H9 (cell line): ENCODE data around the gene TOM1L2. TPM values are rescaled to one million over a fixed set of nuclear protein-coding genes. Genes with fewer than 3 reads are reported as not detected.

Experiments used
- DNase-seq: peaks from one replicate; pipeline ENCODE4 v3.0.0-alpha.2; 2017
- H2AFZ ChIP-seq: one replicate; pipeline ENCODE4 v1.6.1; 2013; ENCODE audit warnings: mild to moderate bottlenecking, low read length, control low read depth, moderate library complexity
- H2AK5ac ChIP-seq: 2 replicates; pipeline ENCODE4 v1.6.1; 2013; ENCODE audit warnings: low read length, control low read depth, mixed read lengths; ENCODE audit not compliant: insufficient read length
- H2BK120ac ChIP-seq: one replicate; pipeline ENCODE4 v1.6.1; 2013; ENCODE audit warnings: low read depth, mild to moderate bottlenecking, low read length, control low read depth, inconsistent platforms; ENCODE audit not compliant: poor library complexity, severe bottlenecking
- H2BK12ac ChIP-seq: 2 replicates; pipeline ENCODE4 v1.6.1; 2013; ENCODE audit warnings: low read length, control low read depth, mixed read lengths, low read depth; ENCODE audit not compliant: insufficient read length
- H2BK15ac ChIP-seq: 2 replicates; pipeline ENCODE4 v1.6.1; 2013; ENCODE audit warnings: low read depth, low read length, control low read depth
- H2BK20ac ChIP-seq: one replicate; pipeline ENCODE4 v1.6.1; 2013; ENCODE audit warnings: low read depth, mild to moderate bottlenecking, low read length, control low read depth, inconsistent platforms; ENCODE audit not compliant: poor library complexity, severe bottlenecking
- H2BK5ac ChIP-seq: 2 replicates; pipeline ENCODE4 v1.6.1; 2013; ENCODE audit warnings: low read length, control low read depth, mixed read lengths; ENCODE audit not compliant: insufficient read length
- H3K14ac ChIP-seq: 2 replicates; pipeline ENCODE4 v1.6.1; 2013; ENCODE audit warnings: low read length, control low read depth; ENCODE audit not compliant: insufficient read depth
- H3K18ac ChIP-seq: 2 replicates; pipeline ENCODE4 v1.6.1; 2013; ENCODE audit warnings: low read depth, mild to moderate bottlenecking, mixed read lengths, low read length, control low read depth; ENCODE audit not compliant: insufficient read length
- H3K23ac ChIP-seq: 2 replicates; pipeline ENCODE4 v1.6.1; 2013; ENCODE audit warnings: low read length, control low read depth, mixed read lengths, low read depth; ENCODE audit not compliant: insufficient read length
- H3K23me2 ChIP-seq: 2 replicates; pipeline ENCODE4 v1.6.1; 2013; ENCODE audit warnings: low read depth, mild to moderate bottlenecking, mixed read lengths, low read length, control low read depth; ENCODE audit not compliant: insufficient read length, poor library complexity, severe bottlenecking
- H3K27ac ChIP-seq: 2 replicates; pipeline ENCODE4 v1.5.1; 2013; ENCODE audit warnings: low read length, control low read depth, mixed read lengths, low read depth; ENCODE audit not compliant: insufficient read length
- H3K27me3 ChIP-seq: 2 replicates; pipeline ENCODE4 v1.6.1; 2013; ENCODE audit warnings: low read length, control low read depth, inconsistent platforms; ENCODE audit not compliant: insufficient read depth
- H3K4ac ChIP-seq: 2 replicates; pipeline ENCODE4 v1.6.1; 2013; ENCODE audit warnings: low read depth, mild to moderate bottlenecking, control low read depth, inconsistent platforms, low read length, moderate library complexity
- H3K4me1 ChIP-seq: 2 replicates; pipeline ENCODE4 v1.6.1; 2013; ENCODE audit warnings: low read length, control low read depth, inconsistent platforms; ENCODE audit not compliant: insufficient read depth
- H3K4me2 ChIP-seq: 2 replicates; pipeline ENCODE4 v1.6.1; 2013; ENCODE audit warnings: low read length, control low read depth, mixed read lengths; ENCODE audit not compliant: insufficient read length, insufficient read depth
- H3K56ac ChIP-seq: 2 replicates; pipeline ENCODE4 v1.6.1; 2013; ENCODE audit warnings: low read depth, mild to moderate bottlenecking, mixed read lengths, low read length, control low read depth; ENCODE audit not compliant: insufficient read length
- H3K79me1 ChIP-seq: 2 replicates; pipeline ENCODE4 v1.6.1; 2013; ENCODE audit warnings: low read depth, mild to moderate bottlenecking, moderate library complexity, low read length, control low read depth, inconsistent platforms; ENCODE audit not compliant: insufficient read depth, poor library complexity, severe bottlenecking
- H3K79me2 ChIP-seq: 2 replicates; pipeline ENCODE4 v1.6.1; 2013; ENCODE audit warnings: low read length, control low read depth, inconsistent platforms; ENCODE audit not compliant: insufficient read depth
- H3K9ac ChIP-seq: 2 replicates; pipeline ENCODE4 v1.6.1; 2013; ENCODE audit warnings: low read length, control low read depth, mixed read lengths; ENCODE audit not compliant: insufficient read length; ENCODE audit errors: extremely low read depth
- H3K9me3 ChIP-seq: one replicate; pipeline ENCODE4 v1.6.1; 2013; ENCODE audit warnings: low read depth, low read length, inconsistent platforms; ENCODE audit not compliant: control insufficient read depth
- H3T11ph ChIP-seq: one replicate; pipeline ENCODE4 v1.6.1; 2013; ENCODE audit warnings: mild to moderate bottlenecking, low read length, control low read depth, inconsistent platforms
- H4K20me1 ChIP-seq: one replicate; pipeline ENCODE4 v1.6.1; 2013; ENCODE audit not compliant: control insufficient read depth, insufficient read length, insufficient read depth
- H4K5ac ChIP-seq: 2 replicates; pipeline ENCODE4 v1.6.1; 2013; ENCODE audit warnings: low read depth, mild to moderate bottlenecking, mixed read lengths, low read length, control low read depth; ENCODE audit not compliant: insufficient read length
- H4K8ac ChIP-seq: replicated peaks from 2 replicates; pipeline ENCODE4 v1.6.1; 2013; ENCODE audit warnings: low read length, control low read depth, mixed read lengths, low read depth; ENCODE audit not compliant: insufficient read length
- H4K91ac ChIP-seq: 2 replicates; pipeline ENCODE4 v1.6.1; 2013; ENCODE audit warnings: low read depth, mild to moderate bottlenecking, moderate library complexity, mixed read lengths, low read length, control low read depth; ENCODE audit not compliant: insufficient read length
- H3K27ac Mint-ChIP-seq, 3 experiments: 2 replicates in 2 of 3; 3 replicates in 1 of 3; pipeline ENCODE4 v1.8.0; 2020 to 2021; ENCODE audit warnings: mixed read lengths in 3 of 3, mild to moderate bottlenecking in 1 of 3, moderate library complexity in 1 of 3
- H3K27me3 Mint-ChIP-seq: 2 replicates; pipeline ENCODE4 v1.8.0; 2021; ENCODE audit warnings: low read depth, mild to moderate bottlenecking, moderate library complexity, mixed read lengths
- H3K36me3 Mint-ChIP-seq, 3 experiments: 2 replicates in 2 of 3; 3 replicates in 1 of 3; pipeline ENCODE4 v1.8.0; 2020 to 2021; ENCODE audit warnings: low read depth in 3 of 3, mixed read lengths in 3 of 3; ENCODE audit not compliant: insufficient read depth in 1 of 3
- H3K4me1 Mint-ChIP-seq, 2 experiments: 2 replicates each; pipeline ENCODE4 v1.8.0; 2020; ENCODE audit warnings: mixed read lengths in 2 of 2
- H3K4me3 Mint-ChIP-seq, 2 experiments: 2 replicates in 1 of 2; 3 replicates in 1 of 2; pipeline ENCODE4 v1.8.0; 2020 to 2021; ENCODE audit warnings: mild to moderate bottlenecking in 2 of 2, mixed read lengths in 2 of 2, moderate library complexity in 1 of 2
- H3K9me3 Mint-ChIP-seq, 2 experiments: 2 replicates in 1 of 2; 3 replicates in 1 of 2; pipeline ENCODE4 v1.8.0; 2020; ENCODE audit warnings: mild to moderate bottlenecking in 2 of 2, mixed read lengths in 2 of 2, moderate library complexity in 1 of 2
- CTCF ChIP-seq: fragments of 200-600 bp; sonication (generic); conservative IDR thresholded peaks from 3 replicates; pipeline ENCODE4 v1.8.0; 2021; ENCODE audit warnings: antibody characterized with exemption, mild to moderate bottlenecking
- WGBS: extraction: QIAGEN DNeasy Blood & Tissue Kit; methylation state at CpG from one replicate; pipeline ENCODE4 v1.1.7; 2013; ENCODE audit warnings: missing lambda C conversion rate, low lambda C conversion rate, mixed read lengths; ENCODE audit not compliant: insufficient read length; ENCODE audit errors: extremely low coverage; 5-methylcytosine and 5-hydroxymethylcytosine counted together
- total RNA-seq: library from RNA; stranded (reverse); gene quantifications from 2 replicates; pipeline ENCODE4 v1.2.1, GENCODE V29; 2021

Gene TOM1L2
- total RNA-seq, 1 experiment from 2014 or later, result 4.6 TPM

- Histone ChIP-seq H3K18ac (peak overlapping the region; percentile 91), H2BK120ac (no peak overlapping the region), H3K4me1 (peaks cover 11% of the 10 kb centered on the region), H2BK15ac (no peak overlapping the region), H3K79me2 (peaks cover 6% of the 10 kb centered on the region; the same call in 1 of the 2 replicates), H3T11ph (no peak overlapping the region), H3K23ac (no peak overlapping the region), H2AK5ac (no peak overlapping the region), H2BK20ac (no peak overlapping the region), H3K23me2 (peaks cover 9% of the 10 kb centered on the region), H3K27me3 (no peaks in the 10 kb centered on the region), H4K91ac (peak overlapping the region; percentile 10), H4K20me1 (peaks cover 2% of the 10 kb centered on the region), H3K27ac (peak overlapping the region; percentile 52), H3K4ac (no peak overlapping the region; the same call in 1 of the 2 replicates), H2BK12ac (peak overlapping the region; percentile 41), H3K79me1 (peaks cover 16% of the 10 kb centered on the region), H2AFZ (no peak overlapping the region), H3K14ac (peak overlapping the region; percentile 74; the same call in 1 of the 2 replicates), H3K9me3 (no peaks in the 10 kb centered on the region), H4K5ac (peak overlapping the region; percentile 47), H2BK5ac (no peak overlapping the region), H3K4me2 (peak overlapping the region; percentile 75), H3K9ac (no peak overlapping the region), H4K8ac (no peak overlapping the region), H3K56ac (no peak overlapping the region)
- DNase-seq, result peak; percentile 97
- H3K4me3 Mint-ChIP-seq, result peak overlapping the region; percentile 44 to 67
- no peak for TF ChIP-seq CTCF
- no peaks in the 10 kb centered on the region for H3K27me3 Mint-ChIP-seq
- H3K9me3 Mint-ChIP-seq, result no peaks in the 10 kb centered on the region
- peak overlapping the region; percentile 96 to 99 (median 97) for H3K27ac Mint-ChIP-seq
- peaks cover 17 to 39% (median 34%) of the 10 kb centered on the region in 3 experiments for H3K36me3 Mint-ChIP-seq
- WGBS, result no CpG with 5 or more reads among the region's 69 CpGs
- H3K4me1 Mint-ChIP-seq, result peaks cover 51 to 78% of the 10 kb centered on the region in 2 experiments
These were observed 148.6 kb downstream of the TOM1L2 start for GRCh38 chr17:17823433-17824118.
